ENCODE measurements around the gene FAM120AOS. TPM values are rescaled to one million over a fixed set of nuclear protein-coding genes. Genes with fewer than 3 reads are reported as not detected.

Gene FAM120AOS
- total RNA-seq, 1 donor from 2014 or later, result 19.9 TPM

DNA sequence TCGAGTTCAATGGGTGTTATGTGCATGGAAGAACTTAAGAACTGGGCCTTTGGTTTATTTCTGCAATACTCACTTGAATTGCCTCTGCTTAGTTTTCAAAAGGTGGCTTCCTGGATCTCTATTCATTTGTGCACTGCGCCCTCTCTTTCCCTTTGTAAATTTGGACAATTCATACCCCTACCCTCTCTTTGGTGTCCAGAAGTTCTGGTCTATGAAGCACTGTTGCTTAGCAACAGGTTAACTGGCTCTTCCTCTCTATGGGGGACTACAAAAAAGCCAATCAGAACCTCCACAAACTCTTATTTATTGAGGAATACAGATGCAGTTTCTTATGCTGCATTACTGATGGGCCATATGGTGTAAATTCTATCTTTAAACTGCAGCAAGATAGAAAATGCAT lies 15.4 kb downstream of the FAM120AOS start:
- TF ChIP-seq, protein P1, sequence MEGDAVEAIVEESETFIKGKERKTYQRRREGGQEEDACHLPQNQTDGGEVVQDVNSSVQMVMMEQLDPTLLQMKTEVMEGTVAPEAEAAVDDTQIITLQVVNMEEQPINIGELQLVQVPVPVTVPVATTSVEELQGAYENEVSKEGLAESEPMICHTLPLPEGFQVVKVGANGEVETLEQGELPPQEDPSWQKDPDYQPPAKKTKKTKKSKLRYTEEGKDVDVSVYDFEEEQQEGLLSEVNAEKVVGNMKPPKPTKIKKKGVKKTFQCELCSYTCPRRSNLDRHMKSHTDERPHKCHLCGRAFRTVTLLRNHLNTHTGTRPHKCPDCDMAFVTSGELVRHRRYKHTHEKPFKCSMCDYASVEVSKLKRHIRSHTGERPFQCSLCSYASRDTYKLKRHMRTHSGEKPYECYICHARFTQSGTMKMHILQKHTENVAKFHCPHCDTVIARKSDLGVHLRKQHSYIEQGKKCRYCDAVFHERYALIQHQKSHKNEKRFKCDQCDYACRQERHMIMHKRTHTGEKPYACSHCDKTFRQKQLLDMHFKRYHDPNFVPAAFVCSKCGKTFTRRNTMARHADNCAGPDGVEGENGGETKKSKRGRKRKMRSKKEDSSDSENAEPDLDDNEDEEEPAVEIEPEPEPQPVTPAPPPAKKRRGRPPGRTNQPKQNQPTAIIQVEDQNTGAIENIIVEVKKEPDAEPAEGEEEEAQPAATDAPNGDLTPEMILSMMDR (IDR thresholded peaks at IDR 0.05), result no peak
- H3K4me1 ChIP-seq, result no peaks in the 10 kb centered on the region
- no peak overlapping the region for H3K4me3 ChIP-seq
- no peak overlapping the region for H3K27ac ChIP-seq
- no peak for DNase-seq (ENCODE audit: low spot score in 2 of 2)
- intact Hi-C loops (cut with DNase I), result no loop called here
- no peaks in the 10 kb centered on the region for H3K36me3 ChIP-seq
- H3K9me3 ChIP-seq, result no peaks in the 10 kb centered on the region
- H3K27me3 ChIP-seq, result no peaks in the 10 kb centered on the region

GRCh38 chr9:93436655-93437407 lies 16.6 kb downstream of the FAM120AOS start:
- TF ChIP-seq, protein P1 (IDR thresholded peaks at IDR 0.05), result no peak
- Histone ChIP-seq H3K27ac (no peak overlapping the region), H3K36me3 (no peaks in the 10 kb centered on the region), H3K27me3 (no peaks in the 10 kb centered on the region), H3K4me3 (no peak overlapping the region), H3K4me1 (no peaks in the 10 kb centered on the region), H3K9me3 (no peaks in the 10 kb centered on the region)
- intact Hi-C loops (cut with DNase I), result no loop called here
- no peak for DNase-seq (ENCODE audit: low spot score in 2 of 2)

GRCh38 chr9:93436218-93436617 lies 17.2 kb downstream of the FAM120AOS start:
- H3K36me3 ChIP-seq, result no peaks in the 10 kb centered on the region
- intact Hi-C loops (cut with DNase I), result no loop called here
- no peaks in the 10 kb centered on the region for H3K9me3 ChIP-seq
- TF ChIP-seq, protein P1 (IDR thresholded peaks at IDR 0.05), result no peak
- no peaks in the 10 kb centered on the region for H3K4me1 ChIP-seq
- no peaks in the 10 kb centered on the region for H3K27me3 ChIP-seq
- DNase-seq (ENCODE audit: low spot score in 2 of 2), result no peak
- H3K4me3 ChIP-seq, result no peak overlapping the region
- no peak overlapping the region for H3K27ac ChIP-seq

GRCh38 chr9:93435386-93435785 lies 18.0 kb downstream of the FAM120AOS start:
- Histone ChIP-seq H3K36me3 (no peaks in the 10 kb centered on the region), H3K4me1 (no peaks in the 10 kb centered on the region), H3K4me3 (no peak overlapping the region), H3K27me3 (no peaks in the 10 kb centered on the region), H3K27ac (no peak overlapping the region), H3K9me3 (no peaks in the 10 kb centered on the region)
- TF ChIP-seq, protein P1 (IDR thresholded peaks at IDR 0.05), result no peak
- intact Hi-C loops (cut with DNase I), result no loop called here
- no peak for DNase-seq (ENCODE audit: low spot score in 2 of 2)

GRCh38 chr9:93434056-93434455 lies 19.3 kb downstream of the FAM120AOS start:
- no peaks in the 10 kb centered on the region for H3K27me3 ChIP-seq
- H3K36me3 ChIP-seq, result no peaks in the 10 kb centered on the region
- intact Hi-C loops (cut with DNase I), result no loop called here
- TF ChIP-seq, protein P1 (IDR thresholded peaks at IDR 0.05), result no peak
- no peak overlapping the region for H3K27ac ChIP-seq
- H3K9me3 ChIP-seq, result no peaks in the 10 kb centered on the region
- no peak for DNase-seq (ENCODE audit: low spot score in 2 of 2)
- no peak overlapping the region for H3K4me3 ChIP-seq
- H3K4me1 ChIP-seq, result no peaks in the 10 kb centered on the region

Data from ascending aorta (tissue), 2 donors.